SH-SY5Y (cell line): Measurements from ENCODE around the gene ILKAP.

Experiments
- GATA2 ChIP-seq: IDR thresholded peaks from 2 replicates; pipeline ENCODE4 v1.6.1; 2011; ENCODE audit warnings: mild to moderate bottlenecking, low read depth, low read length
- GATA3 ChIP-seq: IDR thresholded peaks from 2 replicates; pipeline ENCODE4 v1.6.1; 2011; ENCODE audit warnings: low read depth, mild to moderate bottlenecking, low read length, moderate library complexity

DNA sequence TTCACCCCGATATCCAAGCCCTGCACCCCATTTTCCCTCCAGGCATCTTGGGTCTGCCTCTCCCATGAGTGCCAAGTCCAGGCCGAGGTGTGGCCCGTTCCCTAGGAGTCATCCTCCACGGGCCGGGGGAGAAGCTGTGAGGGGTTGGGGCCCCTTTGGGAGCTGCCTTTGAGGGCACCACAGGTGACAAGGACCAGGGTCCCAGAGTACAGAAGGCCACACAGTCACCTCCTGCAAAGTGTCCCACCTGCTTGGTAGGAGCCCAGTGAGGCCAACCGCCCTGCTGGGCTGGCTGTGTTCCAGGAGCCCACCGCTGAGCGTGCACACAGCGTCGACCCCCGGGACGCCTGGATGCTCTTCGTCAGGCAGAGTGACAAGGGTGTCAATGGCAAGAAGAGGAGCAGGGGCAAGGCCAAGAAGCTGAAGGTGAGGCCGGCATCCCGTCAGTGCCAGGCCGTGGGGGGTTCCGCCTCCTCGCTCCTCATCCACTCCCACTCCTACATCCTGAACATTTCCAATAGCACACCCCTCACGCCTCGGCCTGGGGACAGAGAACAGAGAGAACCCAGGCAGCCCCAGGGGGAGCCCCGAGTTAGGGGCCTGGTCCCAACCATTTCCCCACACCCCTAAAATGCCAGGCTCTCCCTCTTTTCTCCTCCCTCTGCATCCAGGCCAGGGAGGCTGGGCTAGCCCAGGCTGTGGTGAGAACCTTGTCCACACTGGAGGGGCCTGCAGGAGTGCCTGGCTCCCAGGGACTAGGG is 42.0 kb downstream of the ILKAP start:
- TF ChIP-seq GATA2, result no peak
- TF ChIP-seq GATA3, result no peak
